MCF 10A (cell line): ENCODE data around the gene CDK14. TPM values are rescaled to one million over a fixed set of nuclear protein-coding genes. Genes with fewer than 3 reads are reported as not detected.
"Not testable (repeated sequence)": the region's sequence is repeated elsewhere in the genome, so short reads cannot be mapped to it uniquely, and the experiment has no call there.

ENCODE experiments used
- BruUV-seq: library from RNA; stranded (reverse); fragments of 400-500 nt; replicated peaks from 2 replicates; lab custom pipeline; 2021; lab: Mats Ljungman, UMichigan
- CTCF ChIA-PET: fragments of 300-600 bp; sonication (Branson Sonifier 250); formaldehyde crosslinking; extraction: SDS; loops from one replicate; lab custom pipeline; 2021; ENCODE audit warnings: antibody characterized with exemption, inconsistent platforms; lab: Yijun Ruan, JAX
- POLR2A ChIA-PET: fragments of 300-600, 350-650 bp; sonication (Branson Sonifier 250); formaldehyde crosslinking; extraction: SDS; loops from one replicate; lab custom pipeline; 2020; ENCODE audit warnings: antibody characterized with exemption, inconsistent platforms; lab: Yijun Ruan, JAX
- DNase-seq: peaks from one replicate; pipeline ENCODE4 v3.0.0-alpha.2; 2018; ENCODE audit not compliant: unreplicated experiment
- H3K27ac Mint-ChIP-seq: one replicate; pipeline ENCODE4 v1.8.0; 2022; ENCODE audit warnings: mild to moderate bottlenecking, low read depth, mixed read lengths; ENCODE audit not compliant: unreplicated experiment
- H3K27me3 Mint-ChIP-seq: one replicate; pipeline ENCODE4 v1.8.0; 2022; ENCODE audit warnings: mixed read lengths; ENCODE audit not compliant: insufficient read depth, unreplicated experiment
- H3K36me3 Mint-ChIP-seq: one replicate; pipeline ENCODE4 v1.8.0; 2022; ENCODE audit warnings: mild to moderate bottlenecking, moderate library complexity, mixed read lengths; ENCODE audit not compliant: insufficient read depth, unreplicated experiment
- H3K4me1 Mint-ChIP-seq: one replicate; pipeline ENCODE4 v1.8.0; 2022; ENCODE audit warnings: mixed read lengths; ENCODE audit not compliant: insufficient read depth, unreplicated experiment
- H3K4me3 Mint-ChIP-seq: one replicate; pipeline ENCODE4 v1.8.0; 2022; ENCODE audit warnings: mild to moderate bottlenecking, moderate library complexity, mixed read lengths; ENCODE audit not compliant: unreplicated experiment
- H3K9me3 Mint-ChIP-seq: one replicate; pipeline ENCODE4 v1.8.0; 2022; ENCODE audit warnings: mixed read lengths; ENCODE audit not compliant: unreplicated experiment
- CTCF ChIP-seq: fragments of 200-600 bp; IDR thresholded peaks from one replicate; pipeline ENCODE4 v1.8.0; 2022; ENCODE audit warnings: antibody characterized with exemption, mild to moderate bottlenecking; ENCODE audit not compliant: unreplicated experiment
- intact Hi-C: fragments of 100-400 bp; cut with micrococcal nuclease; formaldehyde crosslinking; loops from 2 replicates; pipeline ENCODE4 v1.14.1; 2022
- total RNA-seq: library from RNA; stranded (reverse); gene quantifications from 2 replicates; pipeline ENCODE4 v1.2.3, GENCODE V29; 2022

CDK14 gene
- total RNA-seq, 1 experiment from 2014 or later: 32.0 TPM

GRCh38 chr7:90726623-90727022 lies 130.5 kb downstream of the CDK14 start:
- Mint-ChIP-seq H3K4me1 (peaks cover 26% of the 10 kb centered on the region), H3K9me3 (no peaks in the 10 kb centered on the region), H3K4me3 (no peak overlapping the region), H3K27ac (peak overlapping the region; percentile 39), H3K27me3 (no peaks in the 10 kb centered on the region), H3K36me3 (peaks cover 13% of the 10 kb centered on the region)
- BruUV-seq: no TSS peak
- no peak for DNase-seq
- CTCF ChIA-PET: interaction anchor here (0.8 to 0.9 kb wide), 2 partner anchors 9 to 23 kb away, joined by 3 to 4 read pairs; no protein-coding TSS in a partner anchor
- TF ChIP-seq CTCF: no peak
- intact Hi-C loops: no loop called here
- POLR2A ChIA-PET: interaction anchor here (0.6 kb wide), 1 partner anchor 255 kb away, joined by 3 read pairs; no protein-coding TSS in a partner anchor

- Mint-ChIP-seq H3K27me3 (no peaks in the 10 kb centered on the region), H3K27ac (no peak overlapping the region), H3K4me1 (peaks cover 23% of the 10 kb centered on the region), H3K4me3 (no peak overlapping the region), H3K9me3 (no peaks in the 10 kb centered on the region), H3K36me3 (peaks cover 16% of the 10 kb centered on the region)
- intact Hi-C loops: no loop called here
- BruUV-seq: no TSS peak
- TF ChIP-seq CTCF: no peak
- DNase-seq: no peak
- ChIA-PET CTCF (no interaction called here), POLR2A (no interaction called here)
These were observed 131.3 kb downstream of the CDK14 start for GRCh38 chr7:90727412-90727811.

- intact Hi-C loops: no loop called here
- no peak for DNase-seq
- ChIA-PET POLR2A (interaction anchor here (0.6 to 0.7 kb wide), 2 partner anchors 11 to 231 kb away, joined by 3 read pairs; no protein-coding TSS in a partner anchor), CTCF (interaction anchor here (0.5 to 0.6 kb wide), 4 partner anchors 17 to 1623 kb away, joined by 3 to 4 read pairs (median 3); no protein-coding TSS in a partner anchor)
- Mint-ChIP-seq H3K36me3 (peaks cover 24% of the 10 kb centered on the region), H3K4me1 (peaks cover 23% of the 10 kb centered on the region), H3K27ac (no peak overlapping the region), H3K9me3 (peaks cover 10% of the 10 kb centered on the region), H3K4me3 (no peak overlapping the region), H3K27me3 (no peaks in the 10 kb centered on the region)
- TF ChIP-seq CTCF: no peak
- no TSS peak for BruUV-seq
These were observed 132.4 kb downstream of the CDK14 start for GRCh38 chr7:90728568-90728967.

- H3K4me1 Mint-ChIP-seq, DNase-seq, BruUV-seq, H3K27me3 Mint-ChIP-seq, H3K4me3 Mint-ChIP-seq, intact Hi-C loops, H3K27ac Mint-ChIP-seq: not testable (repeated sequence)
- Mint-ChIP-seq H3K36me3 (peaks cover 26% of the 10 kb centered on the region), H3K9me3 (peaks cover 20% of the 10 kb centered on the region)
- ChIA-PET CTCF (interaction anchor here (1.9 kb wide), 1 partner anchor 14 kb away, joined by 6 read pairs; no protein-coding TSS in a partner anchor), POLR2A (interaction anchor here (0.7 kb wide), 1 partner anchor 10 kb away, joined by 3 read pairs; no protein-coding TSS in a partner anchor)
These were observed 139.6 kb downstream of the CDK14 start for GRCh38 chr7:90735611-90736280.
